SK-N-MC (cell line): ENCODE data around the gene ANO2.

Experiments used
- EZH2 ChIP-seq: fragments of 200-600 bp; sonication (generic); IDR thresholded peaks from one replicate; pipeline ENCODE4 v1.6.1; 2017; ENCODE audit warnings: antibody characterized with exemption
- POLR2AphosphoS5 ChIP-seq: IDR thresholded peaks from 2 replicates; pipeline ENCODE4 v1.6.1; 2012; ENCODE audit warnings: mild to moderate bottlenecking, low read depth, low read length, borderline replicate concordance

- TF ChIP-seq EZH2 (no peak), POLR2AphosphoS5 (no peak)
Measured at GRCh38 chr12:5562581-5562980, 382.5 kb downstream of the ANO2 start.
